Fibroblast of lung (primary cell): Measurements from ENCODE around the gene LMAN1L.

Experiments
- EZH2 ChIP-seq: IDR thresholded peaks from 2 replicates; pipeline ENCODE4 v1.5.1; 2012; ENCODE audit warnings: low read length, control low read depth, mild to moderate bottlenecking; ENCODE audit errors: missing control alignments
- TF ChIP-seq, protein P1 (sequence below), 2 donors: IDR thresholded peaks in 1 of 2; conservative IDR thresholded peaks in 1 of 2; 1 replicate in 1 of 2; 2 replicates in 1 of 2; pipeline ENCODE4 v1.5.1; 2011 to 2012; ENCODE audit warnings: low read length in 2 of 2, control low read depth in 1 of 2, inconsistent platforms in 1 of 2, low read depth in 1 of 2, mild to moderate bottlenecking in 1 of 2

DNA sequence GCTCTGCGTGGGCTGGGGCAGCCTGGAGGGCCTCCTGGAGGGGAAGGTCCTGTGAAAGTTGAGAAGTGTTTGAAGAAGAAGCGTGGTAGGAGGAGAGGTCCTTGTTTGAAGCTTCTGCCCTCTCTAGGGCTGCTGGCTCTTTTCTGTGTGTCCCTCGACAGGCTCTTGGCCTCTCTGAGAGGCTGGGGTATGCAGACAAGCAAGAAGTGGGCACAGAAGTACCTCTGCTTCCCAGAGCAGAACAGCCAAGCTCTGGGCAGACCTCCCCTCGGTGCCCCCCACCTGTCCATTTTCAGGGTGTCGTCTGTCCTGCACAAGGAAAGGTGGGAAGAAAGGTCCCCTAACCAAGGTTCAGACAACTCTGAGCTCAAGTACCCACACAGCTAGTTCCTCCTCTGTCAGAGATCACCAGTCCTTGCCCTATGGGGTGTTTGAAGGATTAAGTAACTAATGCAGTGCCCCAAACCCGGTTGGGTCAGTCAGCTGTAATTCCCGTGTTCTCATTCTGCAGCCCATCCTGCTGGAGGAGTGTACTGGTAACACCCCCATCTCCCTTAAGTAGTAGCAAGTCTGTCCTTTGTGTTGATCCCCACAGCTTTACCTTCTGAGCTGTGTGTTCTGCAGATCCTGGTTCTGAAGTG, 24.5 kb upstream of the LMAN1L start:
- TF ChIP-seq, protein P1, sequence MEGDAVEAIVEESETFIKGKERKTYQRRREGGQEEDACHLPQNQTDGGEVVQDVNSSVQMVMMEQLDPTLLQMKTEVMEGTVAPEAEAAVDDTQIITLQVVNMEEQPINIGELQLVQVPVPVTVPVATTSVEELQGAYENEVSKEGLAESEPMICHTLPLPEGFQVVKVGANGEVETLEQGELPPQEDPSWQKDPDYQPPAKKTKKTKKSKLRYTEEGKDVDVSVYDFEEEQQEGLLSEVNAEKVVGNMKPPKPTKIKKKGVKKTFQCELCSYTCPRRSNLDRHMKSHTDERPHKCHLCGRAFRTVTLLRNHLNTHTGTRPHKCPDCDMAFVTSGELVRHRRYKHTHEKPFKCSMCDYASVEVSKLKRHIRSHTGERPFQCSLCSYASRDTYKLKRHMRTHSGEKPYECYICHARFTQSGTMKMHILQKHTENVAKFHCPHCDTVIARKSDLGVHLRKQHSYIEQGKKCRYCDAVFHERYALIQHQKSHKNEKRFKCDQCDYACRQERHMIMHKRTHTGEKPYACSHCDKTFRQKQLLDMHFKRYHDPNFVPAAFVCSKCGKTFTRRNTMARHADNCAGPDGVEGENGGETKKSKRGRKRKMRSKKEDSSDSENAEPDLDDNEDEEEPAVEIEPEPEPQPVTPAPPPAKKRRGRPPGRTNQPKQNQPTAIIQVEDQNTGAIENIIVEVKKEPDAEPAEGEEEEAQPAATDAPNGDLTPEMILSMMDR (conservative IDR thresholded peaks at IDR 0.05 in 1 of 2, IDR thresholded peaks at IDR 0.05 in 1 of 2; ENCODE audit: low read depth in 1 of 2, low read length in 2 of 2), result no peak
- TF ChIP-seq EZH2, result no peak
